GM13976 (cell line): ENCODE data around the gene FGG.

Source experiments
- DNase-seq: peaks from one replicate; pipeline ENCODE4 v3.0.0; 2012; ENCODE audit warnings: low spot score
- in situ Hi-C: fragments of 300-500 bp; cut with MboI; formaldehyde crosslinking; loops from one replicate; pipeline ENCODE4 v1.12.0; 2022; ENCODE audit warnings: low sequenced_read_pairs, mixed read lengths, inconsistent platforms; ENCODE audit not compliant: unreplicated experiment
- TF ChIP-seq, protein P1 (sequence below): IDR thresholded peaks from 2 replicates; pipeline ENCODE4 v1.5.1; 2012; ENCODE audit warnings: borderline replicate concordance, mild to moderate bottlenecking; ENCODE audit not compliant: insufficient read depth; ENCODE audit errors: extremely low read depth, missing control alignments, control extremely low read depth

The FGG gene

DNA sequence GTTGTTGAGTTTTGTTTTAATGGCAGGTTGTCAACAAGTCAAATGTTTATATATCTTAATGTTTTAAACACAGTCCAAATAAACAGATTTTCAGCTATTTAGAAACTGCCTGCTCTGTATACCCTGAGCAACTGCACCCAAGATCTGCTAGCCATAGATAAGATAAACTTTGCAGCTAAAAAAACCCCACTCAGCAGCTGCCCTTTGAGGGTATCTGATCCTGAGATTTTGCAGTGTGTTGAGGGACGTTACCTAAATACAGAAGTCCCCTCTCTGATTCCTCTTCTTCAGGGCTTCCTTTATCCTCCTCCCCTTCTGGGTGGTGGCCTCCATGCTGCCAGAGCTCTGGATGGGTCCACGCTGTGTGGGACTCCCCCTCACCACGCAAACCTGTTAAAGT, 11.0 kb upstream of the FGG start:
- in situ Hi-C loops = no loop called here
- DNase-seq = no peak
- TF ChIP-seq, protein P1, sequence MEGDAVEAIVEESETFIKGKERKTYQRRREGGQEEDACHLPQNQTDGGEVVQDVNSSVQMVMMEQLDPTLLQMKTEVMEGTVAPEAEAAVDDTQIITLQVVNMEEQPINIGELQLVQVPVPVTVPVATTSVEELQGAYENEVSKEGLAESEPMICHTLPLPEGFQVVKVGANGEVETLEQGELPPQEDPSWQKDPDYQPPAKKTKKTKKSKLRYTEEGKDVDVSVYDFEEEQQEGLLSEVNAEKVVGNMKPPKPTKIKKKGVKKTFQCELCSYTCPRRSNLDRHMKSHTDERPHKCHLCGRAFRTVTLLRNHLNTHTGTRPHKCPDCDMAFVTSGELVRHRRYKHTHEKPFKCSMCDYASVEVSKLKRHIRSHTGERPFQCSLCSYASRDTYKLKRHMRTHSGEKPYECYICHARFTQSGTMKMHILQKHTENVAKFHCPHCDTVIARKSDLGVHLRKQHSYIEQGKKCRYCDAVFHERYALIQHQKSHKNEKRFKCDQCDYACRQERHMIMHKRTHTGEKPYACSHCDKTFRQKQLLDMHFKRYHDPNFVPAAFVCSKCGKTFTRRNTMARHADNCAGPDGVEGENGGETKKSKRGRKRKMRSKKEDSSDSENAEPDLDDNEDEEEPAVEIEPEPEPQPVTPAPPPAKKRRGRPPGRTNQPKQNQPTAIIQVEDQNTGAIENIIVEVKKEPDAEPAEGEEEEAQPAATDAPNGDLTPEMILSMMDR = no peak

DNA sequence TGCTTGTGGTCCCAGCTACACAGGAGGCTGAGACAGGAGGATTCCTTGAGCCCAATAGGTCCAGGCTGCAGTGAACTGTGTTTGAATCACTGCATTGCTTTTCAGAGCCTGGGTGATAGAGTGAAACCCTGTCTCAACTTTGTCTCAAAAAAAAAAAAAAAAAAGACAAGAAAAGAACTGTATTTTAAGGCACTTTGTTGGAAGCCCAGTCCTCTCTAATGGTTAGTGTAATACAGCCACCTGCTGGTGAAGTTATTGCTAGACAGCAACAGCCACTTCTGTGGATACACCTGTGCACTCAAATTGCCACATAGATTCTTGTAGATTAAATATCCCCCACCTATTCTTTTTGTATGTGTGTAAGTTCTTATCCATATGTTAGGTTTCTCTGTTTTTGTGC, 10.1 kb upstream of the FGG start:
- TF ChIP-seq, protein P1 = peak; percentile 51
- in situ Hi-C loops = no loop called here
- peak; percentile 50 for DNase-seq

DNA sequence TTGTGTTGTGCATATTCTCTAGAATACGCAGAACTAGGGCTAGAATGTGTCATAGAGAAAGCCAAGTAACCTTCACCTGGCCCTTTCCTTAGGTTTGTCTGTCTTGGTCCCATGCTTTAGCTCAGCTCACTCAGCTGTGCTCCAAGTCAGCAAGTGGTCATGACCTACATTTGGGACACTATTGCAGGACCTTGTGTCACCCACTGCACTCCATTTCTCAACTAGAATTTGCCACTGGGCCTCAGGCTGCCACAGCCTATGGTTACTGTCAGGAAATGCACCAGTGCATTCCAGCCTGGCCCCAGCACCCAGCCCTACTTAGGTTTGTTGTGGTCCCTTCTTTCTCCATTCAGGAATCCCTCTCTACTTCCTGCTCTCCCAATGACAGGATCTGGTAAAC, 7.7 kb upstream of the FGG start:
- DNase-seq = no peak
- TF ChIP-seq, protein P1 = no peak
- in situ Hi-C loops = no loop called here

DNA sequence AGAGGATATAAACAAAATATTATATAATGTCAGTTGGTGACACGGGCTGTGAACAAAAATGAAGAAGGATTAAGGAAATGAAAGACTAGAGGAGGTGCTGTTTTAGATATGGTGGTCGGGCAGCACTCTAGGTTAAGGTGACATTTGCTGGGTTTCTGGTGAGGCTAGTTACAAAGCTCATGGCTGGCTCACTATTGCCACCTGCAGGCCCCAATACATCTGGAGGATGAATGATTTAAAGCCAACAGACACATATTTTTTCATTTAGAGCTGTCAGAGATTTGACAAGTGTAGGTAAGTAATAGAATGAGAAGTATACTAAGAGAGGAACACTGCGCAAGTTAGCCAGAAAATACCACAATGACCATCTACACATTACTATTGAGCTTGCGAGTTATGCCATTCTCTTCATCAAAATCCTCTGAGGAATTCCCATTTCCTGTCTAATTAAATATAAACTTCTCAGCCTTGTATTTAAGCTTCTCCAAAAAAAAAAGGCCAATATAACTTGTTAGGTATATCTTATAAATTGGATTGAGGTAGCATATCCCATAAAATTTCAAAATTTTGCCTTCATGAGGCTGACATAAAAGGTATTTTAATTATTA, 6.4 kb upstream of the FGG start:
- DNase-seq = peak; percentile 35
- in situ Hi-C loops = loop anchor here (5.0 kb wide), 1 partner anchor 67 kb away; the partner anchor contains the start of gene PLRG1
- TF ChIP-seq, protein P1 = peak; percentile 50

DNA sequence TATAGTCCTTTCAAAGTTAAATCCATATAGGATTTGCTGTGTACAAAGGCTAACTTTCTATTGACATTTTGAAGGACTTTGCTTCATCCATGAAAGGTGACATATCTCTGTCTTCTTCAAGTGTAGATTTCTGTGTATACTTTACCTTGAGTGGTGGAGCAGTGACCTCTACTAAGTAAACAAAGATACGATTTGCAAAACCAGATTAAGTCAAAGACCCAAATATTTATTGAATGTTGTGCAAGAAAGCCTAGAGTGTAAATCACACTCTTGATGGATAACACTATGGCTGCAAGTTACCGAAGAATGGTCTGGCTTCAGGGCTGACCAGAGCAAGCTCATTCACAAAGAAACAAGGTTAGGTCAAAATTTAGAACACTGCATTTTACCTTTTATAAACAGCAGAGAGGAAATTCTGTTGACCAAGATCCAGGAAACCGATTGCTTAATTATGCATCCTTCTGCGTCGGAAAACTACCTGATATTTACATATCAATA, 5.4 kb upstream of the FGG start:
- in situ Hi-C loops = loop anchor here (5.0 kb wide), 1 partner anchor 66 kb away; the partner anchor contains the start of gene PLRG1
- DNase-seq = no peak
- TF ChIP-seq, protein P1 = no peak

DNA sequence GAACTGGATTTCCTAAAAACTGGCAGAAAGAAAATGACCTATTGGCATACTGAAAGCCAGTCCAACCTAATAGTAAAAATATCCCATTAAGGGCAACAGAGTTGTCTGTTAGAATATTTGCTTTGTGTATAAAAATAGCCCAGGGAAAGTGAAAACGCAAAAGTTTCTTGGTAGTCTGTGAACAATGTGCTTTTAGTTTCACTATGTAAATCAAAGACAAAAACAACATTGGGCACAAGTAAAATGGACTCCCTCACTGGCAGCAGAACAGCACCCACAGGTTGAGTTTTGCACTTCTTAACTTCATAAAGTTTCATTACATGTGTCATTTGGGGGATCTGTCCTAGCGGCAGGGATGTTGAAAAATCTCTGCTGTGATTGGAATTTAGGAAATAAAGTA, 4.3 kb upstream of the FGG start:
- in situ Hi-C loops = loop anchor here (5.0 kb wide), 1 partner anchor 64 kb away; the partner anchor contains the start of gene PLRG1
- DNase-seq = peak; percentile 30
- TF ChIP-seq, protein P1 = no peak
